IPS-15b (cell line): ENCODE measurements around the gene PLK4.

ENCODE experiments used
- H3K27me3 ChIP-seq: one replicate; pipeline ENCODE4 v1.6.1; 2013; ENCODE audit warnings: low read length; ENCODE audit not compliant: control insufficient read depth, insufficient read depth
- H3K36me3 ChIP-seq: one replicate; pipeline ENCODE4 v1.6.1; 2013; ENCODE audit warnings: low read length; ENCODE audit not compliant: control insufficient read depth, insufficient read depth
- H3K4me1 ChIP-seq: one replicate; pipeline ENCODE4 v1.6.1; 2013; ENCODE audit warnings: mild to moderate bottlenecking, low read length; ENCODE audit not compliant: control insufficient read depth, insufficient read depth
- H3K4me3 ChIP-seq: one replicate; pipeline ENCODE4 v1.5.1; 2013; ENCODE audit warnings: low read depth, low read length
- H3K9ac ChIP-seq: one replicate; pipeline ENCODE4 v1.6.1; 2013; ENCODE audit warnings: low read depth, mild to moderate bottlenecking, low read length
- H3K9me3 ChIP-seq: one replicate; pipeline ENCODE4 v1.6.1; 2013; ENCODE audit warnings: mild to moderate bottlenecking, low read length; ENCODE audit not compliant: control insufficient read depth, insufficient read depth

Gene PLK4

GRCh38 chr4:127880763-127881562 is at the start of gene PLK4:
TSS of gene PLK4 (plus strand) at chr4:127880893. CDS start at chr4:127881135, 242 bp downstream.
- H3K9me3 ChIP-seq: no peaks in the 10 kb centered on the region
- no peaks in the 10 kb centered on the region for H3K27me3 ChIP-seq
- H3K9ac ChIP-seq: peak within 1 kb of the TSS; percentile 99
- peak within 1 kb of the TSS; percentile 93 for H3K4me3 ChIP-seq
- no peaks in the 10 kb centered on the region for H3K4me1 ChIP-seq
- H3K36me3 ChIP-seq: peaks cover under 1% of the 10 kb centered on the region

DNA sequence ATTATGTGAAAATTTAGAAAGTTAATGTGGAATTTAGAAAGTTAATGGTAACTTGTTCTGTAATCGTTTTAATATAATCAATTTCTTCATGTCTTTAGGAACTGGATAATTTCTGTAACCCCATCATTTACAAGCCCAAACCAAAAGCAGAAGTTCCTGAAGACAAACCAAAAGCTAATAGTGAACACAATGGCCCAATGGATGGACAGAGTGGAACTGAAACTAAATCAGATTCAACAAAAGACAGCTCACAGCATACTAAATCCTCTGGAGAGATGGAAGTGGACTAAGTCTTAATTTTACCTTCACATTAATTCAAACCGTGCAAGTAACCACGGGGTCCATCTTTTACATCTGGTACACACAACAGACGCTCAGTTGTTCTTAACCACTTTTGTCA is 48.1 kb upstream of the PLK4 start:
- no peaks in the 10 kb centered on the region for H3K4me1 ChIP-seq
- H3K4me3 ChIP-seq: no peak overlapping the region
- no peak overlapping the region for H3K9ac ChIP-seq
- H3K36me3 ChIP-seq: no peaks in the 10 kb centered on the region
- H3K27me3 ChIP-seq: no peaks in the 10 kb centered on the region
- no peaks in the 10 kb centered on the region for H3K9me3 ChIP-seq

- H3K9ac ChIP-seq: no peak overlapping the region
- H3K9me3 ChIP-seq: no peaks in the 10 kb centered on the region
- no peaks in the 10 kb centered on the region for H3K27me3 ChIP-seq
- no peak overlapping the region for H3K4me3 ChIP-seq
- peaks cover 11% of the 10 kb centered on the region for H3K4me1 ChIP-seq
- no peaks in the 10 kb centered on the region for H3K36me3 ChIP-seq
Measured at GRCh38 chr4:127843704-127844600, 36.7 kb upstream of the PLK4 start.

DNA sequence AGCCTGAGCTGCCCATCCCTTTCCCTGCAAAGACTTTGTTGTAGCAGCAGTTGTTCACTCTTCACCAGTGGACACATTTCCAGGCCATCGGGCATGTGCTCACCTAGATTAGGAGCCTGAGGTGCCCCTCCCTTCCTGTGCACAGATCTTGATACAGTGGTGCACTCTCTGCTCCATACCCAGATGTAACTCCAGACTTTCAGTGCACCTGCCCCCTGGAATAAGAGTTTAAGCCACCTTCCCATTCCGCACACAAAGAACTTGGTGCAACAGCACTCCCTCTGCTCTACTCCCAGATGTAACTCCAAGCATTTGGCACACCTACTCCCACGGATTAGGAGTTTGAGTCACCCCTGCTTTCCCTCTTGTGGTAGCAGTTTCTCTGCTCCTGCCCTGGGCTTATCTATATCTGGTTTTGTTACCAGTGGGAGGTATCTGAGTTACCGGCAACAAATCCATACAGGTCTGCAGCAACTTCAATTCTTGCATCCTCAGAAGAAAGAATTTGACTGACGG is 36.0 kb upstream of the PLK4 start:
- Histone ChIP-seq H3K9ac (no peak overlapping the region), H3K4me3 (no peak overlapping the region), H3K9me3 (no peaks in the 10 kb centered on the region), H3K27me3 (no peaks in the 10 kb centered on the region), H3K4me1 (peaks cover 11% of the 10 kb centered on the region), H3K36me3 (no peaks in the 10 kb centered on the region)

DNA sequence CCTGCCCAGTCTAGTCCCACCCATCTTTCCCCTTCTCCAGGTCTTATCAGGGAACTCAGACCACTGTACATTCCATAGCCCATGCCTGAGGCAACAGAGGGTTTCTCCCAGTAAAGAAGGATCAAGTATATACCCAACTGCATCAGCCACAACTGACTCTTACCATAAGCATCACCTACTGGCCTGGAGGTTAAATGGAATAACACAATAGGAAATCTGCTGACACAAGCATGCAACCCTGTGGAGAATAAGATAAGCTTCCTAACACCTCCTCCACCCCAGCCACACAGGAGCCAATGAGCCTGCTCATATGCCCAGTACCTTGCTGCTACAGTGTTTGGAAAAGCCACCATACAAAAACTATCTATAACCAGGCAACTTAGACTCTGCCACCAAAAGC is 34.6 kb upstream of the PLK4 start:
- Histone ChIP-seq H3K9ac (no peak overlapping the region), H3K27me3 (no peaks in the 10 kb centered on the region), H3K4me3 (no peak overlapping the region), H3K4me1 (peaks cover 11% of the 10 kb centered on the region), H3K9me3 (no peaks in the 10 kb centered on the region), H3K36me3 (no peaks in the 10 kb centered on the region)

- H3K9ac ChIP-seq: no peak overlapping the region
- no peaks in the 10 kb centered on the region for H3K27me3 ChIP-seq
- peaks cover 11% of the 10 kb centered on the region for H3K4me1 ChIP-seq
- H3K4me3 ChIP-seq: no peak overlapping the region
- no peaks in the 10 kb centered on the region for H3K9me3 ChIP-seq
- H3K36me3 ChIP-seq: no peaks in the 10 kb centered on the region
Measured at GRCh38 chr4:127846765-127847164, 33.9 kb upstream of the PLK4 start.

- Histone ChIP-seq H3K4me3 (no peak overlapping the region), H3K27me3 (no peaks in the 10 kb centered on the region), H3K4me1 (peaks cover 10% of the 10 kb centered on the region), H3K36me3 (no peaks in the 10 kb centered on the region), H3K9me3 (no peaks in the 10 kb centered on the region), H3K9ac (no peak overlapping the region)
Measured at GRCh38 chr4:127849505-127850234, 31.0 kb upstream of the PLK4 start.

DNA sequence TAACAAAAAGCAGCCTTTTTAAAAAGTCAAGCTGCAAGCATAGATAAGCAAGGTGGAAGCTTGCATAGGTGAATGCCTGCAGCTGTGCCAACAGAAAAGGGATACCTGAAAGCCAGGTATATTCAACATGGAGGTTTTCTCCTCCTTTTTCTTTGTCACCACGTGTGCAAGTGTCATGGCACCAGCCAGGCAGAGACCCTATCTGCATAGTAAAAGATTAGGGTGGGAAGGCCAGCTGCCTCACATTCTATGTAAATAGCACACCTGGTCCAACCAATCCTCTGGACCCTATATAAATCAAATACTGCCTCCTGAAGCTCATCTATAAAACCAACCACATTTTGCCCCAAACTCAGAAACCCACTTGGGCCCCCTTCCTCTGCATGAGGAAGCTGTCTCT is 28.0 kb upstream of the PLK4 start:
- H3K9ac ChIP-seq: no peak overlapping the region
- H3K9me3 ChIP-seq: no peaks in the 10 kb centered on the region
- no peaks in the 10 kb centered on the region for H3K27me3 ChIP-seq
- H3K4me3 ChIP-seq: no peak overlapping the region
- no peaks in the 10 kb centered on the region for H3K36me3 ChIP-seq
- H3K4me1 ChIP-seq: peaks cover 10% of the 10 kb centered on the region

GRCh38 chr4:127856196-127856812 is 24.4 kb upstream of the PLK4 start:
- Histone ChIP-seq H3K36me3 (no peaks in the 10 kb centered on the region), H3K4me3 (no peak overlapping the region), H3K27me3 (no peaks in the 10 kb centered on the region), H3K4me1 (peaks cover 10% of the 10 kb centered on the region), H3K9ac (no peak overlapping the region), H3K9me3 (no peaks in the 10 kb centered on the region)

GRCh38 chr4:127856813-127857447 is 23.8 kb upstream of the PLK4 start:
- H3K9me3 ChIP-seq: no peaks in the 10 kb centered on the region
- peaks cover 10% of the 10 kb centered on the region for H3K4me1 ChIP-seq
- H3K9ac ChIP-seq: no peak overlapping the region
- no peaks in the 10 kb centered on the region for H3K36me3 ChIP-seq
- H3K4me3 ChIP-seq: no peak overlapping the region
- H3K27me3 ChIP-seq: no peaks in the 10 kb centered on the region

- Histone ChIP-seq H3K9me3 (no peaks in the 10 kb centered on the region), H3K4me3 (no peak overlapping the region), H3K36me3 (no peaks in the 10 kb centered on the region), H3K4me1 (peaks cover 7% of the 10 kb centered on the region), H3K9ac (no peak overlapping the region), H3K27me3 (no peaks in the 10 kb centered on the region)
Measured at GRCh38 chr4:127857641-127858040, 23.1 kb upstream of the PLK4 start.
